HG03135 (cell line): Measurements from ENCODE around the gene TMEM179B.

Experiments used
- ATAC-seq: cut with Tn5 transposase; IDR thresholded peaks from one replicate; pipeline ENCODE4 v1.9.1; 2021; ENCODE audit warnings: mild to moderate bottlenecking, moderate library complexity; ENCODE audit not compliant: unreplicated experiment

TMEM179B gene

DNA sequence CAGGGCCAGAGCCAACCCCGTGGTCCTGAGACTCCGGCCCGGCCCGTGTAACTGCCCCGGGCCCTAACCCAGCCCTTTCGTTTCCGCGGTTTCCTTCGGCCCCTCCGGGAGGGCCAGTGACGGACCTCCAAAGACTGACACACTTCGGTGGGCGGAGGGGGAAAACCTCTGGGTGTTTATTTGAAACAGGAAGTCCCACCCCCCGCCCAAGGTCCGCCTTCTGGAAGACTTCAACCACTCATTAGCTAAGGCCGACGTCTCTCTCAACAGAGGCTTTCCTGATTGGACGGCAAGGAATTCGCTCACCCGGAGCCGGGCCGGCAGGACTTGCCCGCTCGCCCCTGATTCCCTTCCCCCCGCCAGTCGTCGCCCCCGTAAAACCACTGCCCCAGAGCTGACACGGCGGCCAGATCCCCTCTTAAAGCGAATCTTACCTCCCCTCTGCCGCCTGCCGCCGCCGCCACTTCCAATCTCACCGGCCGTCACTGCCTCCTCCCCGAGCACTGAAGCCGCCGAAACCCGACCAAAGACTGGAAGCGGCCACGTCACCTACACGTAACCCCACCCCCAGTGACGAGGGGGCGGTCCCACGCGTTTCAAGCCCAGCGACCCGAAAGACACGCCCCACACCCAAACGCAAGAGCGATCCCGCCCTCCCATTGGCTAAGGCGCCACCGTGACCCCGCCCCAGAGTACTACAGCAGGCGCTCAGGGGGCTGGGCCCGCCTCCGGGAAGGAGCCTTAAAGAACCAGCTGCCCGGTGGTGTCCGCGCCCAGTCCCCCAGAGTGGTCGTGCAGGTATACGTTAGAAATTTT, 44.5 kb downstream of the TMEM179B start, which contains the start of gene STX5:
STX5 (minus strand) TSS at position 532 of the 816 bp plus-strand sequence. CDS start 808 bp downstream, outside the sequence.
- ATAC-seq, result peak; percentile 76

DNA sequence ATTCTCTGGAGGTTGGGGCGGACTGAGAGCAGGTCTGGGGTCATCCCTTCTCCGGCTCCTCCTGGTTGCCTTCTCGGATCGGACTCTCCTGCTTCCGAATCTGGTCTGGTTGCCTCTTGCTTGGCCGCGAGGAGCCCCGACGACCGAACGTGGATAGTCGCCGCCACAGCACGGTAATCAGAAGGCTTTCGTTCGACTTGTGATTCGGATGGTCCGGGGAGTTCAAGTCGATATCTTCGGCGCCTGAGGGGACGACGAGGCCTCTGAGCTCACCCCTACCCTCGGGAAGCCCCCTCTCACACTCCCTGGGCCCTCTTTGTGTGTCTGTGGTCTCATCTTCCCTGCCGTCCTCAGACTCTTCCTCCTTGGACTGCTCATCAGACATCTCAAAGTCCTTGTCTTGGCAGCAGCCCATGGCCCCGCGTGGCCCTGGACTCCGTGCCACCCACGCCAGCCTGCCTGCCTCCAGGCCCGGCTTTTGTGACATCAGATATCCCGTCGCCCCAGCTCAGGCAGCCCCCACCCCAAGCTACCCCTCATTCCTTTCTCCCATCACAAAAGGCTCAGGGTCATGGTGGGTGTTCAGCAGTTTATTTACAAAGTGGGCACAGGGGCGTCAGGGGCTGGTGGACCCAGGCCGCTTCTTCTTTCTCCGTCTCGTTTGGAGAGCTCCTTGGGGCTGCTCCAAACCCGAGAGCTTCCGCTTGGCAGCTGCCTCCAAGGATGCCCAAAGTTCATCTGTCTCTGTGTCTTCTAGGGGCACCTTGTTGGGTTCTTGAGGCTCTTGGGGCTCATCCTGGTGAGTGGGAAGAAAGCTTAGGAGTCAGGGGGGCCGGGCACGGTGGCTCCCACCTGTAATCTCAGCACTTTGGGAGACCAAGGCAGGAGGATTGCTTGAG, 45.4 kb downstream of the TMEM179B start, which contains the start of gene TEX54:
TEX54 (minus strand) TSS at position 506 of the 899 bp plus-strand sequence.
- ATAC-seq, result peak; percentile 6

DNA sequence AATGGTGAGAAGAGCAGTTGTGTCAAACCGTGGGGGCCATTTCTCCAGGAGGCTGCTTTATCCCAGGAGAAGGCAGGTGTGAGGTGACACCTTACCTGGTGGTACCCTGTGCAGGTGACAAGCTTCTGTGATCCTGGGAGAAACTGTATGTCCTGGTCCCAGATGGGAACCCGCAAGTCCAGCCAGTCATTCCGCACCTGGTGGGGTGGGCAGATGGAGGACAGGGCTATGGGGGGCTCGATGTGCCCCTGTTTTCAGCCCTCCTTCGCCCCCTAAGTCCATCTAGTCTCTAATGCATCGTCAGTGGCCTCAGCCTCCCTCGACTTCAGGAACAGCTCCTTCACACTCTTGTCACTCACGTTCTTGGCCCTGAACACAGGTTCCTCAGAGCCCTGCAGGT, 48.1 kb downstream of the TMEM179B start:
- no peak for ATAC-seq

DNA sequence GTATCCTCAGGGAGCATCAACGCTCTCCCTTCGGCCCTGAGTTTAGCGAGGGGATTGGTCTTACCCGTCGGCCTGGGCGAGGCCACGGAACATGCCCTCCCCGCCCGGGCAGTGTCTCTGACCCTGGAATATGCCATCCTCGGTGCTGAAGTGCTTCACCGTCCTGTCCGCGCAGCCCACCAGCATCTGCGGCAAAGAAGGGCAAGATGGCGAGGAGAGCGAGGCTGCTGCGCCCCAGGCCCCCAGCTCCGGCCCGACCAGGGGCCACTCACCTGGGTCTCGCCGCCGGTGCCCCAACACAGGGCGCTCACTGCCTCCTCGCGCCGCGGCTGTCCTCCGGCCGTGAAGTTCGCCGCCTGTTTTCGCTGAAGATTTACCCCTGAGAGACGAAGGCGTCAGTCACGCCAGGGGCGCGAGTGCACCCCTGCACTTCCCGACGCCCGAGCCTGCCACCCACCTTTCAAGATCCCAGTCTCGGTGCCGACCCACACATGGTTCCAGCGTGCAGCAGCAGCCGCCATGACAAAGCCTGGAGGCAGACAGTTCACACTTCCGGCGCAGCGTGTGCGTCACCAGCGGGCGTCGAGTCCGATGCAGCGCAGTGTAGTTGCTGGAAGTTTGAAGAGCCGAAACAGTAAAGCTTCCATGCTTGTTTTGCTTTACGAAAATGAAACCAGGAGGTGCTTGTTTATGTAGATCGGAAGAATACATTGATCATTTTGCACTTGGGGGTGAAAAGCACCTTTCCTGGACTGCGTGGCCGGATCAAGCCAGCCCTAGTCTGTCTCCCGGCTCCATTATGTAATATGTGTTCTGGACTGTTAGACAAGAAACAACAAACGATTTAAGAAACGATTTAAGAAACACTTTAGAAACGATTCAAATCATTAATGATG, 52.1 kb downstream of the TMEM179B start, which contains the start of gene WDR74:
WDR74 (minus strand) TSS at position 541 of the 896 bp plus-strand sequence; CDS start at position 521, 20 bp downstream.
- peak; percentile 45 for ATAC-seq
